GM18858 (cell line): ENCODE measurements around the gene GNAI1.
A peak's percentile ranks its signal among the peaks of the same experiment; 100 is the strongest.

Experiments
- ATAC-seq: cut with Tn5 transposase; IDR thresholded peaks from one replicate; pipeline ENCODE4 v1.9.1; 2021; ENCODE audit not compliant: unreplicated experiment

Gene GNAI1

DNA sequence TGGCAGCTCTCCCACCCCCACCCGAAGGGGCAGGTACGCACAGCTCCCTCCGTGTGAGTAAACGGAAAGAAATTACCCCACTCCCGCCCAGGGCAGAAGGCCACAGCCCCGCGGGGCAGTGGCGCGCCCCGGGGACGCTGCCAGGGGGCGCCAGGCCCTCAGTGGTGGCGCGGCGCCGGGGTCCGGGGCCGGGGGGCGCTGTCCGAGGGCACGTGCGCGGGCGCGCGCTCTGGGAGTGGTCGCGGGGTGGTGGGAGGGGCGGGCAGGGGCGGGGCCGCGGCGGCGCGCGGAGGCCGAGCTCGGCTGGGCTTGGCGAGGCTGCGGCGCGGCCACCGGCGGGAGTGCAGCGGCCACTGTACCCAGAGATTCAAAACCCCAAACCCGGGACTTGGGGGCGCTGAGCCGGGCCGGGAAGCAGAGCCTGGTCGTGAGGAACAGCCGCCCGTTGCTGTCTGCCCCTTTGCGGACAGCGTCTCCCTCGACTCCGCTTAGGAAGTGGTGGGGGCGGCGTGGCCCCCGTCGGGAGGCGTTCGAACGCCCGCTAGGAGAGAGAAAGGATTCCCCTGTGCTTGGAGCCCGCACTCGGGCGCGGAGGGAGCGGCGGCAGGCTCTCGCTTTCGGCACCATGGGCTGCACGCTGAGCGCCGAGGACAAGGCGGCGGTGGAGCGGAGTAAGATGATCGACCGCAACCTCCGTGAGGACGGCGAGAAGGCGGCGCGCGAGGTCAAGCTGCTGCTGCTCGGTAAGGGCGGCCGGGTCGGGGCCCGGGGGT is at the start of gene GNAI1:
Gene GNAI1, plus strand, starts transcription at position 296 of the 773 bp plus-strand sequence. Its CDS starts 330 bp downstream, at position 626.
- ATAC-seq, result no peak

DNA sequence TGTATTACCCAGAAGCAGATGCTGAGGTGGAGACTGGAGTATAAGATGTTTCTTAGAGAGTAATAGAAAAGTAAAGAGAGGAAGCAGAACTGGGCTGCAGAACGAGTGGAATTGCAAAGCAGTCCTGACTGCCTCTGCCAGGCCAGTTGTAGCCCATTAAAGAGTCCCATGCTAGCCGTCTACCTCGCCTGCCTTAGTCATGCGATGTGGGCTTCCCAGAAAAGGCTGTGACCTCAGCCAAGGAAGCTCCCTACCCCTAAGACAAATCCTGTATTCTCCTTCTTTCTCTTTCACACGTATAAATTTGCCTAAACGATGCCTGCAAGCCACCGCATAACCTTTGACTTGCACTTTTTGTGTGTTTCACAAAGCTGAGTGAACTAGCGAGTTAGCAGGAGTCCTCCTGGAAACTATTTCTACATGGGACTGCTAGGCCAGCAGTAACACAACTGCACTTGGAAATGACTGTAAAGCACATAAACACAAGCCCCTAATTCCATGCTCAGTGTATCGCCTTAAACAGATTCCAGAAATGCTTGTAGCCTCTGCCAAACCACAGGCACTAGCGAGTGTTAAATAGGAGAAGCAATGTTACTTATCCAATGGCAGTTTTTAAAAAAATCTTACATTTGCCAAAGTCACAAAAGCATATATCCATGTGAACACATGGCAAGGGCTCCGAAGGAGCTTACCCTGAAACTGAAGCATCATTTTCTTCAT is 47.4 kb upstream of the GNAI1 start:
- ATAC-seq, result no peak

- ATAC-seq, result no peak
These were observed 46.9 kb upstream of the GNAI1 start for GRCh38 chr7:80087771-80088170.

GRCh38 chr7:80088705-80089104 is 45.9 kb upstream of the GNAI1 start:
- ATAC-seq, result no peak

GRCh38 chr7:80089366-80089765 is 45.3 kb upstream of the GNAI1 start:
- no peak for ATAC-seq

DNA sequence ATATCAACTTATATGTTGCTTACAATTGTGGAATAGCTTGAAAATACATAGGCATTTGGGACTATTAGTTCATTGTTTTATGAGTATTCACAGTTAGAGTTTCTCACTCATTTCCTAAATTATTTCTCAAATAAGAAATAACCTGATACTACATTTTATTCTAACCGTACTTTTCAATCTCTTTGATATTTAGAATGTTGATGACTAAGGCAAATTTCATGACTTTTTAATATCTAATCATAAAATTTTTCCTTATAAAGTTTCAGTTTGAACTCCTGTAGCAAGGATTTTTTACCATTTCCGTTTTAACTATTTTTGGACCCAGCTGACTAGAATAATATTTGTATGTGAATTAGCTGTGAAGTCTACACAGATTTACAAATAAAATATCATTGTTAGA is 41.3 kb upstream of the GNAI1 start:
- ATAC-seq, result no peak

- no peak for ATAC-seq
These were observed 39.1 kb upstream of the GNAI1 start for GRCh38 chr7:80095545-80095944.

DNA sequence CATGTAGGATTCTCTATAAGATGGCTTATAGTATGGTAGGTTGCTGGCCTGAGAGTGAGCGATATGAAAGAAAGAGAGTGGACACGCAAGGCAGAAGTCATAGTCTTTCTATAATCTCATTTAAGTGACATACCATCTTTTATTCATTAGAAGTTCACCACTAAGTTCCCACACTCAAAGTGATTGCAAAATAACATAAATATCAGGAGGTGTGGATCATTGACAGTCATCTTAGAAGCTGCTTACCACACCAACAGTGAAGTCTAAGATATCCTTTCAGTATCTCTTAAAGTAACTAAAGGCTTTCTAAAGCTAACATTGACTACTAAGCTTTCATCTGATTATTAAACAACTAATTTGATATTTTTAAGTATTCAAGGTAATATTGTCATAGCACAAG is 36.9 kb upstream of the GNAI1 start:
- ATAC-seq, result no peak

DNA sequence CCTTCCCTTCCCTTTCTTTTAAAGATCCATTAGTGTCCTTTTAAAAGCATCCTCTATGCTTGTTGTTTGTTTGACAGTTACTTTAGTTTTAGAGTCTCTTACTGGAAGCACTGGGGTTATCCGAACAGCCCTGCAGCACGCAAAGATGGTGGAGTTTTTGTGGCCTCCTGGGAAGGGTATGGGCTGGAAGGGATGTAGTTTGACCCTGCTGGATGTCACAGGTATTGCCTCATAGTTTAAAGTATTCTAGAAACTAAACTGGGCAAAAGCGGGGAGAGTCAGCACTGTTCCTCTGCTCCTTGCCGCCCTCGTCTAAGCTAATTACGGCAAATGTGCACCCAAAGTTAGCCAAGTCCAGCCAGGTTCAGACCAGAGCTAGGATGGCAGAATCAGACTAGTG is 35.8 kb upstream of the GNAI1 start:
- ATAC-seq, result peak; percentile 51

DNA sequence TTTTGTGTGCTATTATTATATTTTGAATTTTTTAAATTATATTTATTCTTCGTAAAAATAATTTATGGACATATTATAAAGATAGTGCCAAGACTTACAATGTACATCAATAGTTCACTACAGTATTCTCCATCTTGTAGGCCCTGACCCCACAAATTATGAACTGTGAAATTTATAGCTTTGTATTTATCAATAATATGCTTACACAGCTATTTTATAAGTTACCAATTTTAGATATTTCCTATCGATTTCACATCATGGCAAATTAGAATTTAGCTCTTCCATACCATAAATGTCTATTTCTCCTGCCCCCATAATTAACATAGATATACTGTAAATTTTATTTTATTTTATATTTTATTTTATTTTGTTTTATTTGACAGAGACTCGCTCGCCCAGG is 34.4 kb upstream of the GNAI1 start:
- no peak for ATAC-seq

DNA sequence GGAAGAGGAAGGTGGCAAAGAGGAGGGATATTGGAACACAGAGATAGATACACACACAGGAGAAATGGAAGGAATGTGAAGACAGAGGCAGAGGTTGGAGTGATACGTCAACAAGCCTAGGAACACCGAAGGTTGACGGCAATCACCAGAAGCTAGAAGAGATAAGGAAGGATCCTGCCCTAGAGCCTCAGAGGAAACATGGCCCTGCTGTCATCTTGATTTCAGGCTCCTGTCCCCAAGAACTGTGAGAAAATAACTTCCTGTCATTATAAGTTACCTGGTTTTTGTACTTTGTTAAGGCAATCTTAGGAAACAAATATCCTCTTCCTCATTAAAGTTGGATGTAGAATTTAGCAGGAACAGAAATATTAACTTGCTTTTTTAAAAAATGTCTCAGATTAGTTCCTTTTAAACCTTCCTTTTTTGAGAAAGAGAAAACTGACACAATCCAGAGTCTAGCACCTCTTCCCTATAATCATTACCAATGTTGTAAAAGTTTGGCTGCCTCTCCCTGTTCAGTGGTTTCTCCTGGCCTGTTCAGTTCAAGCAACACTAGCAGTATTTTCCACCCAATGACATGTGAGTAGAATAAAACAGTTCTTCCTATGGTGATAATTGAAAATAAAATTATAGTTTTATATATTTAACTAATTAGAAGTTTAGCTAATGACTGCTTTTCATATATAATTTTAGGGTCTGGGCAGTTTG is 28.8 kb upstream of the GNAI1 start:
- ATAC-seq, result no peak

DNA sequence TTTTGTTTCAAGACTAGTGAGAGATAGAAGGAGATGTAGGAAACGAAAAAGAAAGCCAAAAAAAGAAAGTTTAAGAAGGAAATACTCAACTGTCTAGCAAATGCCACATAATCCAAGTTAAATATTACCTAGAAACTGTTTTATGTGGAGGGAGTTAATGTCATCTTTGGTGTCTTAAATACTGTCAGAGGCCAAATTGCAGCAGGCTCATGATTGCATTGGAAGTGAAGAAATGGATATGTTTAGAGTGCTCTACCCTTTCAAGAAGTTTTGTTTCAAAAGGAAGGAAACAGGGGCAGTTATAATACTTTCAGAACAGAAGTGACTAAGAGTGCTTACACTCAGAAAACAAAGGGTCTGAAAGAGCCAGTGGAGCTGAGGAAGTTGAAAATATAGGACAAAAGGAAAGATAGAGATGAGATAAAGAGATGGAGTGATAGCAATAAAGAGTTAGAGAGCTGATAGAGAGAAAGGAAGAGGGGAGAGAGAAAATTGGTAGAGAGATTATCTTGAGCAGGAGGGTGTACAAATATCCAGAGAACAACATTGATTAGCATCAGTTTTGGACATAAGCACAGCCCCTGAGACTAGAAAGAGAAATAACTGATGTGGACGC is 28.0 kb upstream of the GNAI1 start:
- peak; percentile 44 for ATAC-seq

DNA sequence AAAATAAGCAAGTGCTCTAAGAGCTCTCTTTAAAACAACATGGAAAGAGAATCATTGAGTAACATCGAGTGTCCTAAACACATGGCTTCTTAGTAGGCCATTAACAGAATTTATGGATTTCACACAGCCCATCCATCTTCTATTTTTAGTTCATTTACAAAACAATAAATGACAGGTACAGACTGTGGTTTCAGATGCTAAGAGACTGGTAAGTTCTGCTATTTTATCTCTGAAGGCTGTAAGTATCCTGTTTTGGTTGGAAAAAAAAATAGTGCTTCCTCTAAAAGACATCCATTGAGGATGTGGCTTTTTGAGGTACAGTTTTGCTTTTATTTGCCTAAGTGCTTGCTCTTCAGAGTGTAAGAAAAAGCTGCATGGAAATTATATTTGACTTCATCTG is 27.4 kb upstream of the GNAI1 start:
- no peak for ATAC-seq

GRCh38 chr7:80110376-80110775 is 24.3 kb upstream of the GNAI1 start:
- no peak for ATAC-seq

DNA sequence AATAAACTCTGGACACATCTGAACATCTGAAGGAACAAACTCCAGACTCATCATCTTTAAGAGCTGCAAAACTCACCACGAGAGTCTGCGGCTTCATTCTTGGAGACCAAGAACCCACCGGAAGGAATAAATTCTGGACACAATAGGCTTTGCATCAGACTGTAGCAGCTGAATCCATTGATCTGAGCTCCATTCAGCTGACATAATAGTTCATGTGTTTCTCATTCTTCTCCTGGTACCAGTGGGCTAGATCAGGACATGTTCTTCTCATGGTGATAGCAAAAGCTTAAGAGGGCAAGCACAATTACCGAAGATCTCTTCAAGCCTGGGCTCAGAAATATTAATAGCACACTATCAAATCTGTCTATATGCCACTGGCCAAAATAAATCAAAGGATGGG is 20.5 kb upstream of the GNAI1 start:
- no peak for ATAC-seq

- no peak for ATAC-seq
These were observed 9.9 kb upstream of the GNAI1 start for GRCh38 chr7:80124526-80125264.

DNA sequence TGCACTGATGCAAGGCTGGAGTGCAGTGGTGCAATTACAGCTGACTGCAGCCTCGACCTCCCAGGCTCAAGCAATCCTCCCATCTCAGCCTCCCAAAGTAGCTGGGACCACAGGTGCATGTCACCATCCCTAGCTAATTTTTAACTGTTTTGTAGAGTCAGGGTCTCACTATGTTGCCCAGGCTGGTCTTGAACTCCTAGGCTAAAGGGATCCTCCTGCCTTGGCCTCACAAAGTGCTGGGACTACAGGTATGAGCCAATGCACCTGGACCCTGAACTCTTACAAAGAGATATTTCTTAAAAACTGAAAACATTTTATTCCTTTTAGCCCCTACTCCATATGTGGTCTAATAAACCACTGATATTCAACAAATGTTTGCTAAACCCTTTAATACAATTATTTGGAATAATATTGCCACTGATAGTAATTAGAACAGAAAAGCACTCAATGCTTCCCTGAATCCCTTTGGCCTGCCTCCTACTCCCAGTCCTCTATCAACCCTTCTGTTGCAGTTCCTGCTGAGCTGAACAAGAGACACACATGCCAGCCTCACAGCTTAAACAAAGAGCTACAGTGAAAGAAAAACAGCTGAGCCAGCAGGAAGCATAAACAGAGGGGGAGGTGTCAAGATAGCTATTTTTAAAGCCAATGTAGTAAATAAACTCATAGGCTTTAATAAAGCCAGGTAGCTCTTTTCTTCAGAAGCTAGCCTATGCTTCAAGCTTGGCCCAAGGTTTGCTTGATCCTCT is 7.0 kb upstream of the GNAI1 start:
- no peak for ATAC-seq

DNA sequence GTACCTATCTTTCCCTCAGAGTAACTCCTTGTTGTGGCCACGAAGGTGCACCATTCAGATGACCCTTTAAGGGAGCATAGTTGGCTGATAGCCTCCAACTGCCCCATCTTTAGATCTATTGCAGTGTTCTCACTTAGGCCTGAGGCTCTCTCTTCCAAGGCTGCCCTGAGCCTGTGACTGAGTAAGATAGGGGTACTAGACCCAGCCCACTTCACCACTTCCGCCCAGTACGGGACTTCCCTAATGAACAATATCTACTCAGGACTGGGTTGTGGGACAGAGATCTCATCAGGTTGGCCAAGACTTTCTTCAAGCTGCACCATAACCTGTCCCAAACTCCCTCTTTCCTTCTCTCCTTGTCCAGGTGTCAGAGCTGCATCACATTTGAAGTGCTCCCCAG is 5.7 kb upstream of the GNAI1 start:
- ATAC-seq, result no peak

GRCh38 chr7:80129785-80130184 is 4.8 kb upstream of the GNAI1 start:
- ATAC-seq, result no peak
